Activated gamma-delta T cell (primary cell): ENCODE results near the gene DMKN.
"Not testable (repeated sequence)": the region's sequence is repeated elsewhere in the genome, so short reads cannot be mapped to it uniquely, and the experiment has no call there.

ENCODE experiments used
- DNase-seq: peaks from one replicate; lab custom pipeline; 2025; lab: John Stamatoyannopoulos, UW

DMKN gene

DNA sequence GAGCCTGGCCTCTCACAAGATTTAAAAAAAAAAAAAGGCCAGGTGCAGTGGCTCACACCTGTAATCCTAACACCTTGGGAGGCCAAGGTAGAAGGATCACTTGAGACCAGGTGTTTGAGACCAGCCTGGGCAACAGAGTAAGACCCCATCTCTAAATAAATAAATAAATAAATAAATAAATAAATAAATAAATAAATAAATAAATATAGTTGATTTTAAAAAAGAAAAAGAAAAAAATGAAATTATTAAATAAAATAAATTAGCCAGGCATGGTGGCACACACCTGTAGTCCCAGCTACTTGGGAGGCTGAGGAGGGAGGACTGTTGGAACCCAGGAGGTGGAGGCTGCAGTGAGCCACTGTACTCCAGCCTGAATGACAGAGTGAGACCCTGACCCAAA is 51.7 kb downstream of the DMKN start:
- DNase-seq: not testable (repeated sequence)

DNA sequence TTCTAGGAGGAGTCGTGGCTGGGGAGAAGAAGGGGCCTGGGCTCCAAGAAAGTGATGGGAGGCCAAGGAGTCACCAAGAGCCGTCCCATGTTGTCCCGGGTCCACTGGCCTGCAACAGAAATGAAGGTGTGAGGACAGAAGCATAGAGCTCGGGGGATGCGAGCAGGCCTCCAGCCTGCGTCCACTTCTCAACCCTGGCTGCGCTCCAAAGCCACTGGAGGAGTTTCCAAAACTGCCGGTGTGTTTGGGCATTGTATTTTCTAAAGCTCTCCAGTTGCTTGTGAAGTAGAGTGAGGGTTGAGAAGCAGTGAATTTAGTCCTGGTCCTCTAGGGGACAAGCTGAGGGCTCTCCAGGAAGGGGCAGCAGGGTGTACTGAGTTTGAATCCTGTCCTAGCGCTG is 52.4 kb downstream of the DMKN start:
- DNase-seq: no peak

DNA sequence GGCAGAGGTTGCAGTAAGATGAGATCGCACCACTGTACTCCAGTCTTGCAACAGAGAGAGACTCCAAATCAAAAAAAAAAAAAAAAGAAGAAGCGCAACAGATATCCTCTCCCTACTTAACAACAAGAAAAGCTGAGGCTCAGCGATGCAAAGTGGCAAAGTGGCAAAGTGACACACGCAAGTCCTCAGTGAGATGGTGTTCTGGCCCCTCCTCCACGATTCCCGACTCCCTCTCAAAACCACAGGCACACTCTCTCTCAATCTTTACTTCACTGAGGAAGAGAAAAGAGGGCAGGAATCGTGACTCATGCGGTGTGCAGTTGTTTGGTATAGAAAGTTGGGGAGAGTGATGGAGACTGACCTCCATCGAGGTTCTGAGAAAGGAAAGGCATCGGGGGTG is 52.8 kb downstream of the DMKN start:
- no peak for DNase-seq

DNA sequence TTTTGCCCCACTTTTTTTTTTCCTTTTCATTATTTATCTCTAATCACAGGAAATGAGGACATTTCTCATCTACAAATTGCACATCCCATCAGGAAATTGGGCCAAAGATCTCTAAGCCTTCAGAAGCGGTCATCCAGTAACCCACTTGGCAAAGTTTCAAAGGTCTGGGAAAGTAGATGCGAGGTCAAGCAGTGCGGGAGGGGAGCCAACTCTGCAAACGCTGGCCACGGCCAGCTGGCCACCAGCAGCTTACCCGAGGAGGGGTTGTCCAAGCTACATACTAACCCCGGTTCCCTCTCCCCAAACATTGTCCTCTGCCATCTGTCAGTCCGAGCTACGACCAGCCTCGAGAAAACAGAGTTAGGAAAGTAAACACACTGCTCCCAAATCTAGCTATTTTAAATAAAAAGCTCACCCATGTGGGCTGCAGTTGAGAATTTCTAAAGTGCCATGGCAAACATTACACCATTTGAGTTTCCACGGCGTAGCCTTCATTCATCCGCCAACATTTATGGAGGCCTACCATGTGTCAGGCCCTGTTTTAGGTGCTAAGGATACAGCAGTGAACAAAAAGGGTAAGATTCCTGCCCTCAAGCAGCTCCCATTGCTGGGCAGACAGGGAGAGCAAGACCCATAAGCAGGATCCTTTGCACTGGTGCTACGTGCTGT is 53.9 kb downstream of the DMKN start:
- DNase-seq: no peak

DNA sequence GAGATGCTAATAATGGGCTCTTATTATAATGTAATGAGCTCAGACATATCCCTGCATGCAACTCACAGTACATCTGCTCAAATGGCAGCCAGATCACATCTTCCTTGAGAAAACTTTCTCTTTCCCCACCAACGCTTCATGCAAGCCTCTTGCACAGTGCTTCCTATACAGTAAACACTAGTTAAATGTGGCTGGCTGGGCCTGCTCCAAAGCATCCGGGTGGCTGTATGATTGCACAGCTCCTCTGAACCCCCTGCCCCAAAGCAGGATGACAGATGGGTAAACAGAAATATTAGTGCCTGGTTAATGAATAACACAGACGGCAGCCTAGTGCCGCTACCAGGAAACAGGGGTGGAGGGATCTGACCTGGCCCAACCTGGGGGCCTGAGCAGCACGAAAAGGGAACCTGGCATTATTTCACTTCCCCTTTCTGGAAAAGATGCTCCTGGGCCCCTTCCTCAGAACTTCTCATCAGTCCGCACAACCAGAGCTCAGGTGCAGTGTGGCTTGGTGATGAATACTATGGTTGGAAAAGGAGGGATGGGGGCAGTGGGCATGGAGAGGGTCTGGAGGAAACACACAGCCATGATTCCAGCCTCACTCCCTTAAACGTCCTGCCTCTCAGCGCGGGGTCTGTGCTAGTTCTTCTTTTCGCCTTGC is 54.6 kb downstream of the DMKN start:
- no peak for DNase-seq

DNA sequence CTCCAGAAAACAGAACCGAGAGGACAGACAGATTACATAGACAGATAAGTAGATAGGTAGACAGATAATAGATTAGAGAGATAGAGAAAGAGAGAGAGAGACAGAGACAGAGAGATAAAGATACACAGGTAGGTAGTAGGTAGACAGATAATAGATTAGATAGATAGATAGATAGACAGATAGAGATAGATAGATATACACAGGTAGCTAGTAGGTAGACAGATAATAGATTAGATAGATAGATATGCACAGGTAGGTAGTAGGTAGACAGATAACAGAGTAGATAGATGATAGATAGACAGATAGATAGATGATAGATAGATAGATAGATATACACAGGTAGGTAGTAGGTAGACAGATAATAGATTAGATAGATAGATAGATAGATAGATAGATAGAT is 55.3 kb downstream of the DMKN start:
- no peak for DNase-seq

DNA sequence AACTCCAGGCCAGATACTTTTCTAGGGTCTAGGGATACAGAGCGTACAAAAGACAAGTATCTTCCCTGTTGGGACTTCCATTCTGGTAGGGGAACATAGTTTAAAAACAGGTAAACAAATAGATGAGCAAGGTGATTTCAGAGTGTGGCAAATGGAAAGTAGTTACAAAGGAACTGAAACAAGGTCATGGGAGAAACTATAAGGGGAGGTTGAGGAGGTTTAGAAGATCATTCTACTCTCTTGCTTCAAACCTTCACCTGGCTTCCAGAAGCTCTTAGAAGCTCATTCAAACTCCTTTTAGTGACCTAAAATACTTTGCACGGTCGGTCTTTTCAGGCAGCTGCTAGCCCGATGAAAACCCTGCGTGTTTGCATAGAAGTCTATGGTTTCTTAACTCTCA is 56.3 kb downstream of the DMKN start:
- no peak for DNase-seq

DNA sequence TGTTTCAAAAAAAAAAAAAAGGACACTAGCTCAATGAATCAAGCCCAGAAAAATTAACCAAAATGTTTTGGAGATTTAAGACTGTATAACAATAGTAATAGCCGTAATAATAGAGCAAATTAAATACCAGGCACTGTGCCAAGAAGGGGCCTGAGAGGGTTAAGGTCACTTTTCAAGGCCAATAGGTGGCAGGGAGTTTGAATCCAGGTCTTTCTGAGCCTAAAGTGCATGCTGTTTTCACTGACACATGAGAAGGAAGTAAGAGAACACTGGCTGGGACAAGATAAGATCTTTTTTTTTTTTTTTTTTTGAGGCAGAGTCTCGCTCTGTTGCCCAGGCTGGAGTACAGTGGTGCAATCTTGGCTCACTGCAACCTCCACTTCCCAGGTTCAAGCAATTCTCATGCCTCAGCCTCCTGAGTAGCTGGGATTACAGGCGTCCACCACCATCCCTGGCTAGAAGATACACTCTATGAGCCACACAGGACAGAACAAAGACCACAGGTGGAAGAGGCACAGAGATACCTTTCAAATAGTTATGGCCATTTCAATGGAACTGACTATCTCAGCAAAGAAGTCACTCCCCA is 57.7 kb downstream of the DMKN start:
- no peak for DNase-seq

DNA sequence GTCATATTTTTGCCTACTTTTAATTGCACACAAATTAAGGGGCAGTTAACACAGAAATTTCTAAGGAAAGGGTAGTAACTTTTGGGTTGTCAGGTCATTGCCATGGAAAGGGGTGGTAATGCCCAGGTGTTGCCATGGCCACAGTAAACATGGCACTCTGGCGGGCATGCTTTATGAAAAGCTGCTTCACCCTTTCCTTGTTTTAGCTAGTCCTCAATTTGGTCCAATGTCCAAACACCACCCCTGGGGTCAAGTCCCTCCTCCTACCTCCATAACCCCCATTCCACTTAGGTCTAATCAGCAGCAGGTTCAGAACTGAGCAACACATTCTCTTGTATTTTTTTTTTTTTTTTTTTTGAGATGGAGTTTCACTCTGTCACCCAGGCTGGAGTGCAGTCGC is 58.8 kb downstream of the DMKN start:
- no peak for DNase-seq

DNA sequence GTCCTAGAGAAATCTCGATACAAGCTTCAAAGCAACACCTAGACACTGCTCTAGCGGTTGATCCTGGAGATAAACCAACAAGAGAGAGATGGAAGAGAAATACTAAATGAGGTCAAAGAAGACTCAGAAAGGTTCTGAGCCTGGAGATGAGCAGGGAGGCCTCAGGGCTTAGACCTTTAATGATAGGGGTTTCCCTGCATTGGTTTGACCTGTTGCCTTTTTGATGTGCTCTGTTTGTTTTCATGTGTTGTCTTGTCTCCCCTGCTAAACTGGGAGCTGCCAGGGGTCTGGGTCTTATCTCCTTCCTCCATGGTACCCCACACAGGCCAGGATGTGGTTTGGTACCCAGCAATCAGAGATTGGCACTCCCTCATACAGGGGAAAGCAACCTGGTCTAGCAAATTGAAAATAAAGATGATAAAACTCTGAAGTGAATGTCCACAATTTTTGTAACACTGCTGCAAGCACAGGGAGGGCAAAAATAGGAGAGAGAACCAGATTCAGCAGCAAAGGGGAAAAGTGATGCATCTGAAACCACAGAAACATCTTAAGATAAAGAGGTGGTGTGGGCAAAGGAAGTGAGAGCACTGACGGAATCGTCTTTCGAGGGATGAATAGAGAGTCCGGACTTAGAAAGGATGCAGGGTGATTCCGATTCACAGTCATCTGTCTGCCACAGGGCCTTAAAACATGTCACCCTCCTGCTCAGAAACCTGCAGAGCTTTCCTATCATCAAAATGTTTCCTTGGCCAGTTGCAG is 61.9 kb downstream of the DMKN start:
- no peak for DNase-seq

DNA sequence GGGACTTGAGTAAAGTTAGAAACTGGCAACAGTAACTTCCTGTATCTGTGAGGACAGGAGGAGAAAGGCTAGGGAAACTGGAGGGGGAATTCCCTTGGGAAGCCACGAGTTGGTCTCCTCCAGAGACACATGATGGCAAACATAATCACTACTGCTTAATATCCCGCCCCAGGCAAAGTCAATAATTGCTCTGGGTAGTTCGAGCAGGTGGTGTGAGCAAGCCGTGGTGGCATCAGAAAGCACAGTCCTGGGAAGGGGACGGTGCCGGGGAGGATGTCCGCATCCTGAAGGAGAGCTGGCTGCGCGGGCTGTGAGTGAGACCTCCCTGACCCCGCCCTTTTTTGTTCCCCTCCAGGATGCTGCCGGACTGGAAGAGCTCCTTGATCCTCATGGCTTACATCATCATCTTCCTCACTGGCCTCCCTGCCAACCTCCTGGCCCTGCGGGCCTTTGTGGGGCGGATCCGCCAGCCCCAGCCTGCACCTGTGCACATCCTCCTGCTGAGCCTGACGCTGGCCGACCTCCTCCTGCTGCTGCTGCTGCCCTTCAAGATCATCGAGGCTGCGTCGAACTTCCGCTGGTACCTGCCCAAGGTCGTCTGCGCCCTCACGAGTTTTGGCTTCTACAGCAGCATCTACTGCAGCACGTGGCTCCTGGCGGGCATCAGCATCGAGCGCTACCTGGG is 63.9 kb downstream of the DMKN start:
- DNase-seq: no peak

DNA sequence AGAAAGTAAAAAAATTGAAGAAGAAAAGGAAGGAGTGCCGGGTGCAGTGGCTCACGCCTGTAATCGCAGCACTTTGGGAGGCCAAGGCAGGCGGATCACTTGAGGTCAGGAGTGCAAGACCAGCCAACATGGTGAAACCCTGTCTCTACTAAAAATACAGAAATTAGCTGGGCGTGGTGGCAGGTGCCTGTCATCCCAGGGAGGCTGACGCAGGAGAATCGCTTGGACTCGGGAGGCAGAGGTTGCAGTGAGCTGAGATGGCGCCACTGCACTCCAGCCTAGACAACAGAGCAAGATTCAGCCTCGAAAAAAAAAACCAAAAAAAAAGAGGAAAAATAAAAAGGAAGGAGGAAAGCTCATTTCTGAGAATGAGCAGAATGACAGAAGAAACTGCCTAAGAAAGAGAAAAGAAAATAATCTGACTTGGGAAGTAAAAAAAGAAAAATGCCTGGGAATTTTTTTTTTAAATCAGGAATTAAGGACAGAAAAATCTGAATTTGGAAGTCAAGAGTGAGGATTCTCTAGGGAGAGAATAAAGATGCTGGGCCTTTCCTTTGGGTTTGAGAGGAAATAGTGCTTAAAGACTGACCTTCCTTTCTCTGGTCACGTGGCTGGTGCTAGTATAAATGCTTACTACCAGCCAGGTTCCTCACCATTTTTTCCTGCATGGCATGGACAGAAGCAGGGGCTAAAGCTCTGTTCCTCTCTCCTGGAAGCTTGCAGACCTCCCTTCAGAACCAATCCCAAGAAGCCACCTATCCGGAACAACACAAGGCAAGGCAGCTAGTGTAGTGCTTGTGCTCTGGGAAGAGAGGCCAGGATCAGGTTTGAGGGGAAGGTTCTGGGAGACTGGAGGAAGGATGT is 65.6 kb downstream of the DMKN start, which contains the start of gene FFAR2:
Gene FFAR2, plus strand, starts transcription at position 652 of the 864 bp plus-strand sequence. CDS start 1,458 bp downstream, outside the sequence.
- DNase-seq: no peak
